ENCODE results near the gene CCL2.

- TF ChIP-seq POLR2A (IDR thresholded peaks at IDR 0.05), result no peak
- no peak for TF ChIP-seq CTCF (IDR thresholded peaks at IDR 0.05)
Observed at GRCh38 chr17:34257986-34258326, 2.9 kb downstream of the CCL2 start.

Data from Peyer's patch (tissue), 4 donors.